SK-N-SH treated with all-trans-retinoic acid at 6 μM for 48 hours (cell line): ENCODE data around the gene FBXL13.

Experiments
- CREB5 ChIP-seq: fragments of 250-450 bp; sonication (Bioruptor Pico); IDR thresholded peaks from 2 replicates; pipeline ENCODE4 v1.5.1; 2020; ENCODE audit warnings: low read depth, mild to moderate bottlenecking, moderate library complexity
- CSRNP3 ChIP-seq: fragments of 250-450 bp; sonication (Bioruptor Pico); IDR thresholded peaks from 2 replicates; pipeline ENCODE4 v1.5.1; 2021; ENCODE audit warnings: mild to moderate bottlenecking, moderate library complexity
- GLIS3 ChIP-seq: fragments of 250-450 bp; sonication (Bioruptor Pico); IDR thresholded peaks from 2 replicates; pipeline ENCODE4 v1.5.0; 2020; ENCODE audit warnings: mild to moderate bottlenecking, moderate library complexity
- PATZ1 ChIP-seq: fragments of 250-450 bp; sonication (Bioruptor Pico); IDR thresholded peaks from 2 replicates; pipeline ENCODE4 v1.8.0; 2020; ENCODE audit warnings: mild to moderate bottlenecking, moderate library complexity, borderline replicate concordance
- PPARA ChIP-seq: fragments of 250-450 bp; sonication (Bioruptor Pico); IDR thresholded peaks from 2 replicates; pipeline ENCODE4 v1.5.0; 2020; ENCODE audit warnings: mild to moderate bottlenecking, borderline replicate concordance
- RARB ChIP-seq: fragments of 250-450 bp; sonication (Bioruptor Pico); IDR thresholded peaks from 2 replicates; pipeline ENCODE4 v1.8.0; 2021; ENCODE audit warnings: mild to moderate bottlenecking, moderate library complexity
- SNAI2 ChIP-seq: fragments of 250-450 bp; sonication (Bioruptor Pico); IDR thresholded peaks from 2 replicates; pipeline ENCODE4 v1.5.0; 2020; ENCODE audit warnings: mild to moderate bottlenecking, moderate library complexity
- TOX ChIP-seq: fragments of 250-450 bp; sonication (Bioruptor Pico); IDR thresholded peaks from 2 replicates; pipeline ENCODE4 v1.8.0; 2021; ENCODE audit warnings: mild to moderate bottlenecking, moderate library complexity, borderline replicate concordance
- TSHZ2 ChIP-seq: fragments of 250-450 bp; sonication (Bioruptor Pico); IDR thresholded peaks from 2 replicates; pipeline ENCODE4 v1.5.0; 2020; ENCODE audit warnings: mild to moderate bottlenecking, moderate library complexity
- ZFP3 ChIP-seq: fragments of 250-450 bp; sonication (Bioruptor Pico); IDR thresholded peaks from 2 replicates; pipeline ENCODE4 v1.5.0; 2020; ENCODE audit warnings: mild to moderate bottlenecking, moderate library complexity
- ZFP30 ChIP-seq: fragments of 450-650 bp; formaldehyde crosslinking; IDR thresholded peaks from 2 replicates; pipeline ENCODE4 v1.5.0; 2022; ENCODE audit warnings: mild to moderate bottlenecking, moderate library complexity
- ZNF565 ChIP-seq: fragments of 450-650 bp; formaldehyde crosslinking; conservative IDR thresholded peaks from 2 replicates; pipeline ENCODE4 v1.5.0; 2020; ENCODE audit warnings: low read depth, mild to moderate bottlenecking, moderate library complexity

- TF ChIP-seq CREB5 (no peak), PPARA (CRISPR knock-in tag) (no peak), RARB (no peak), TOX (CRISPR knock-in tag) (no peak), TSHZ2 (CRISPR knock-in tag) (no peak), ZFP30 (CRISPR knock-in tag) (no peak), PATZ1 (no peak), ZFP3 (no peak), ZNF565 (CRISPR knock-in tag) (no peak), SNAI2 (CRISPR knock-in tag) (no peak), GLIS3 (CRISPR knock-in tag) (no peak), CSRNP3 (no peak)
Measured at GRCh38 chr7:103083210-103083609, 8.6 kb upstream of the FBXL13 start.
